Stimulated activated CD8-positive, alpha-beta memory T cell treated with anti-CD3 and anti-CD28 coated beads, Interleukin-15, amount 100 ng/mL, for 24 hours (primary cell): ENCODE data around the gene DNAAF5.

Experiments
- DNase-seq: peaks from one replicate; pipeline ENCODE4 v3.0.0-alpha.2; 2020; ENCODE audit warnings: low read depth

The DNAAF5 gene

GRCh38 chr7:707296-708000 is 19.1 kb upstream of the DNAAF5 start:
- no peak for DNase-seq

- no peak for DNase-seq
Measured at GRCh38 chr7:710161-710560, 16.3 kb upstream of the DNAAF5 start.

- DNase-seq = no peak
Measured at GRCh38 chr7:711093-711921, 15.2 kb upstream of the DNAAF5 start.

GRCh38 chr7:711922-712380 is 14.5 kb upstream of the DNAAF5 start:
- no peak for DNase-seq

GRCh38 chr7:712381-713138 is 13.9 kb upstream of the DNAAF5 start:
- no peak for DNase-seq

GRCh38 chr7:713139-713457 is 13.4 kb upstream of the DNAAF5 start:
- DNase-seq = no peak

GRCh38 chr7:713488-714230 is 12.8 kb upstream of the DNAAF5 start:
- DNase-seq = no peak

- no peak for DNase-seq
Measured at GRCh38 chr7:714251-714671, 12.2 kb upstream of the DNAAF5 start.

- no peak for DNase-seq
Measured at GRCh38 chr7:716222-716621, 10.3 kb upstream of the DNAAF5 start.

GRCh38 chr7:716636-717035 is 9.9 kb upstream of the DNAAF5 start:
- DNase-seq = no peak

GRCh38 chr7:721619-722248 is 4.8 kb upstream of the DNAAF5 start:
- DNase-seq = no peak

GRCh38 chr7:723541-723940 is 3.0 kb upstream of the DNAAF5 start:
- no peak for DNase-seq

GRCh38 chr7:724298-724697 is 2.2 kb upstream of the DNAAF5 start:
- no peak for DNase-seq

- no peak for DNase-seq
Measured at GRCh38 chr7:725223-726005, 1.1 kb upstream of the DNAAF5 start.

GRCh38 chr7:726854-727103 is 280 bp downstream of the DNAAF5 start:
- no peak for DNase-seq

- no peak for DNase-seq
Measured at GRCh38 chr7:727104-727805, 756 bp downstream of the DNAAF5 start, which contains the start of gene PRKAR1B. PRKAR1B (minus strand) TSS chr7:727281; CDS start chr7:711505, 15,776 bp downstream.

- no peak for DNase-seq
Measured at GRCh38 chr7:727806-728460, 1.4 kb downstream of the DNAAF5 start.

- no peak for DNase-seq
Measured at GRCh38 chr7:728602-729001, 2.1 kb downstream of the DNAAF5 start.

- DNase-seq = no peak
Measured at GRCh38 chr7:729140-730000, 2.9 kb downstream of the DNAAF5 start.
